GM18519 (cell line): ENCODE results near the gene HMCN1.

ENCODE experiments used
- ATAC-seq: cut with Tn5 transposase; IDR thresholded peaks from one replicate; pipeline ENCODE4 v1.9.1; 2021; ENCODE audit warnings: mild to moderate bottlenecking, moderate library complexity; ENCODE audit not compliant: unreplicated experiment, low FRiP score

Gene HMCN1

GRCh38 chr1:186063091-186063657 lies 329.0 kb downstream of the HMCN1 start:
- no peak for ATAC-seq

GRCh38 chr1:186066411-186066810 lies 332.2 kb downstream of the HMCN1 start:
- no peak for ATAC-seq

GRCh38 chr1:186073697-186074096 lies 339.5 kb downstream of the HMCN1 start:
- no peak for ATAC-seq

- ATAC-seq, result no peak
Measured at GRCh38 chr1:186076006-186076405, 341.8 kb downstream of the HMCN1 start.

GRCh38 chr1:186078245-186078644 lies 344.1 kb downstream of the HMCN1 start:
- ATAC-seq, result peak; percentile 97

GRCh38 chr1:186079084-186079684 lies 345.0 kb downstream of the HMCN1 start:
- ATAC-seq, result no peak

- ATAC-seq, result peak; percentile 43
Measured at GRCh38 chr1:186082235-186082937, 348.2 kb downstream of the HMCN1 start.

- ATAC-seq, result no peak
Measured at GRCh38 chr1:186086583-186086982, 352.4 kb downstream of the HMCN1 start.

GRCh38 chr1:186089940-186090339 lies 355.7 kb downstream of the HMCN1 start:
- ATAC-seq, result no peak

- no peak for ATAC-seq
Measured at GRCh38 chr1:186091222-186091720, 357.1 kb downstream of the HMCN1 start.

- ATAC-seq, result no peak
Measured at GRCh38 chr1:186093437-186093836, 359.2 kb downstream of the HMCN1 start.

GRCh38 chr1:186094172-186094571 lies 360.0 kb downstream of the HMCN1 start:
- no peak for ATAC-seq

GRCh38 chr1:186099336-186100104 lies 365.3 kb downstream of the HMCN1 start:
- ATAC-seq, result no peak

- no peak for ATAC-seq
Measured at GRCh38 chr1:186102107-186102506, 367.9 kb downstream of the HMCN1 start.

- no peak for ATAC-seq
Measured at GRCh38 chr1:186102547-186103148, 368.5 kb downstream of the HMCN1 start.

GRCh38 chr1:186104459-186104858 lies 370.3 kb downstream of the HMCN1 start:
- ATAC-seq, result no peak

GRCh38 chr1:186112280-186112679 lies 378.1 kb downstream of the HMCN1 start:
- no peak for ATAC-seq

GRCh38 chr1:186113461-186113860 lies 379.3 kb downstream of the HMCN1 start:
- ATAC-seq, result no peak

GRCh38 chr1:186118724-186119123 lies 384.5 kb downstream of the HMCN1 start:
- ATAC-seq, result no peak

GRCh38 chr1:186122837-186123236 lies 388.6 kb downstream of the HMCN1 start:
- ATAC-seq, result no peak

GRCh38 chr1:186125035-186125434 lies 390.8 kb downstream of the HMCN1 start:
- no peak for ATAC-seq
